Measurements from ENCODE around the gene DPF1.

GRCh38 chr19:38255383-38256014, 31.5 kb upstream of the DPF1 start:
- TF ChIP-seq POLR2A (IDR thresholded peaks at IDR 0.05; ENCODE audit: low read length), result no peak
- no peak for TF ChIP-seq GATA1 (IDR thresholded peaks at IDR 0.05; ENCODE audit: low read depth, low read length)

Measured in erythroblast (primary cell).